Lower lobe of right lung (tissue), 2 donors: ENCODE results near the gene GTPBP6. TPM values are rescaled to one million over a fixed set of nuclear protein-coding genes. Genes with fewer than 3 reads are reported as not detected.
A peak's percentile ranks its signal among the peaks of the same experiment; 100 is the strongest.

Source experiments
- ATAC-seq, 2 donors: fragments of 200-7000 bp; cut with Tn5 transposase; one replicate each; pipeline ENCODE4 v1.9.1; 2020 to 2022; ENCODE audit warnings: mild to moderate bottlenecking in 2 of 2, moderate library complexity in 2 of 2
- DNase-seq: peaks from one replicate; pipeline ENCODE4 v3.0.0-alpha.2; 2020
- H3K27ac ChIP-seq: fragments of 200-600 bp; one replicate; pipeline ENCODE4 v1.8.0; 2022
- H3K27me3 ChIP-seq: fragments of 200-600 bp; one replicate; pipeline ENCODE4 v1.8.0; 2022; ENCODE audit warnings: low read depth
- H3K36me3 ChIP-seq: fragments of 200-600 bp; one replicate; pipeline ENCODE4 v1.8.0; 2022; ENCODE audit warnings: mild to moderate bottlenecking
- H3K4me1 ChIP-seq: fragments of 200-600 bp; one replicate; pipeline ENCODE4 v1.8.0; 2022
- H3K4me3 ChIP-seq: fragments of 200-600 bp; one replicate; pipeline ENCODE4 v1.8.0; 2022; ENCODE audit warnings: mild to moderate bottlenecking
- H3K9me3 ChIP-seq: fragments of 200-600 bp; one replicate; pipeline ENCODE4 v1.8.0; 2022
- intact Hi-C: fragments of 100-400 bp; cut with DNase I; formaldehyde crosslinking; loops from one replicate; pipeline ENCODE4 v1.11.0; 2022
- total RNA-seq: library from RNA; stranded (reverse); fragmentation: NEBNext Ultra II Directional; extraction: Animal tissue kit (Norgen Biotek cat#: 25700); gene quantifications from one replicate; pipeline ENCODE4 v1.2.1, GENCODE V29; 2021
- TF ChIP-seq, protein P1 (sequence below): fragments of 200-600 bp; IDR thresholded peaks from one replicate; pipeline ENCODE4 v1.8.0; 2022; ENCODE audit warnings: antibody characterized with exemption, mild to moderate bottlenecking
- donor health status: DM: no; HTN: yes; CAD: no; lungs with severe emphysema.

Gene GTPBP6
- total RNA-seq, 1 donor from 2014 or later = 47.1 TPM

DNA sequence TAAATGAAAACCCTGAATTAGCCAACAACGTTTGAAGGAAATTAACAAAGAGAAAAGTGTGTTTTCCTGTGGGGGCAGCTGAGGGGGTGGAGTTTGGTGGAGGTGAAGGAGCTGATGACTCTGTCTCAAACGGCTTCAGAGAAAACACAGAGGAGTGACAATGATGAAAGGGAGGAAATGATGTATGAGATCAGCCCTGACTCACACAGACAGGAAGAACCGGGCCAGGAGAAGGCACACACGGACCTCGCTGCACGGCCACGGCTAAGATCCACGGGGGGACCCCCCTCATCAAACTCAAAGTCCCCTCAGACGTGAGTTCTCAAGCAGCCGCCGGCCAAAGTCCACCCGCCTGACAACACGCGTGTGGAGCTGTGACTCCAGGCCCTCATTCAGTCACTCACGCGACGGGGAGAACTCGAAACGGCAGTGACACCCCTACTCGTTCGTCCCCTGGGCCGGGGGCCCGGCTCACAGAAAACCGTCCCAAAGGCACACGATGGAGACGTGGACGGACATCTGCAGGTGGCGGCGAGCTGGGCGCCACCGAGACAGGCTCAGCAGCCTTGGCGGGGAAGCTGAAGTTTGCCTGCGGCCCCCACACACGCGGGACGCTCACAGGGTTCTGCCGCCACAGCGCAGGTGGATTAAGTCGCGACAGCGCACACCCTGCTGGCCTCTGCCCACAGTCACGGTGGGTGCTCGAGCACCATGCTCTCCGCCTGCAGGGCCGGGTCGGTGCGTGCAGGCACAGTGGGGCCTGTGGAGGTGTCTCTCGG lies 39.3 kb upstream of the GTPBP6 start:
- ATAC-seq = no peak
- TF ChIP-seq, protein P1, sequence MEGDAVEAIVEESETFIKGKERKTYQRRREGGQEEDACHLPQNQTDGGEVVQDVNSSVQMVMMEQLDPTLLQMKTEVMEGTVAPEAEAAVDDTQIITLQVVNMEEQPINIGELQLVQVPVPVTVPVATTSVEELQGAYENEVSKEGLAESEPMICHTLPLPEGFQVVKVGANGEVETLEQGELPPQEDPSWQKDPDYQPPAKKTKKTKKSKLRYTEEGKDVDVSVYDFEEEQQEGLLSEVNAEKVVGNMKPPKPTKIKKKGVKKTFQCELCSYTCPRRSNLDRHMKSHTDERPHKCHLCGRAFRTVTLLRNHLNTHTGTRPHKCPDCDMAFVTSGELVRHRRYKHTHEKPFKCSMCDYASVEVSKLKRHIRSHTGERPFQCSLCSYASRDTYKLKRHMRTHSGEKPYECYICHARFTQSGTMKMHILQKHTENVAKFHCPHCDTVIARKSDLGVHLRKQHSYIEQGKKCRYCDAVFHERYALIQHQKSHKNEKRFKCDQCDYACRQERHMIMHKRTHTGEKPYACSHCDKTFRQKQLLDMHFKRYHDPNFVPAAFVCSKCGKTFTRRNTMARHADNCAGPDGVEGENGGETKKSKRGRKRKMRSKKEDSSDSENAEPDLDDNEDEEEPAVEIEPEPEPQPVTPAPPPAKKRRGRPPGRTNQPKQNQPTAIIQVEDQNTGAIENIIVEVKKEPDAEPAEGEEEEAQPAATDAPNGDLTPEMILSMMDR = no peak
- Histone ChIP-seq H3K4me3 (no peak overlapping the region), H3K9me3 (peaks cover 20% of the 10 kb centered on the region), H3K4me1 (no peaks in the 10 kb centered on the region), H3K36me3 (peaks cover 5% of the 10 kb centered on the region), H3K27ac (no peak overlapping the region), H3K27me3 (no peaks in the 10 kb centered on the region)
- intact Hi-C loops = no loop called here
- peak; percentile 47 for DNase-seq

DNA sequence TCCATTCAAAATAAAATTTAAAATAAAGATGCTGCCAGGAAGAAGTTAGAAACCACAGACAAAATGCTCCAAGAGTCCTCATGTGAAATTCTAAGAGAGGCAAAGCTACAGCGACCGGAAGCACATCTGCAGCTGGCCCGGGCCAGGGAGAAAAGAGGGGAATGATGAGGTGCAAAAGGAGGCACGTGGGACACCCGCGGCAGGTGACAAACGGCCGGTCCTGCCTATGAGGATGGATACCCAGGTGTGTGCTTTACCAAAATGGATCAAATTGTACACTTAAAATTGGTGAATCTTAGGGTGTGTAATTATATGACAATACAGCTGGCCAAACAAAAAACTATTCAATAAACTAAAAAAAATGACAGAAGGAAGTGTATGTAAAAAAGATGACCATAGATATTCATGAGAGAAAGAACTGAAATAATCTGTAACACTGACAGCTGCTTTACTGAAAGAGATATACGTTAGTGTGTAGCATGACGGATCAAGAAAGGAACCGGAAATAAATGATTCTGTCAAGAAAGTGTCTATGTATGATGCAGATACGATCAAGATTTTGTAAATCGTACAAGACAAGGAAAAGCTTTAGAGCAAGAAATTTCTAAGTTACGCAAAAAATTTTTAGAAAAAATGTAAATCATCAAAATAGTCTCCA lies 38.6 kb upstream of the GTPBP6 start:
- no peak overlapping the region for H3K4me3 ChIP-seq
- no peak overlapping the region for H3K27ac ChIP-seq
- no peak for ATAC-seq
- intact Hi-C loops = no loop called here
- H3K27me3 ChIP-seq = no peaks in the 10 kb centered on the region
- H3K4me1 ChIP-seq = no peaks in the 10 kb centered on the region
- TF ChIP-seq, protein P1 = no peak
- H3K9me3 ChIP-seq = peaks cover 20% of the 10 kb centered on the region
- DNase-seq = no peak
- peaks cover 5% of the 10 kb centered on the region for H3K36me3 ChIP-seq

DNA sequence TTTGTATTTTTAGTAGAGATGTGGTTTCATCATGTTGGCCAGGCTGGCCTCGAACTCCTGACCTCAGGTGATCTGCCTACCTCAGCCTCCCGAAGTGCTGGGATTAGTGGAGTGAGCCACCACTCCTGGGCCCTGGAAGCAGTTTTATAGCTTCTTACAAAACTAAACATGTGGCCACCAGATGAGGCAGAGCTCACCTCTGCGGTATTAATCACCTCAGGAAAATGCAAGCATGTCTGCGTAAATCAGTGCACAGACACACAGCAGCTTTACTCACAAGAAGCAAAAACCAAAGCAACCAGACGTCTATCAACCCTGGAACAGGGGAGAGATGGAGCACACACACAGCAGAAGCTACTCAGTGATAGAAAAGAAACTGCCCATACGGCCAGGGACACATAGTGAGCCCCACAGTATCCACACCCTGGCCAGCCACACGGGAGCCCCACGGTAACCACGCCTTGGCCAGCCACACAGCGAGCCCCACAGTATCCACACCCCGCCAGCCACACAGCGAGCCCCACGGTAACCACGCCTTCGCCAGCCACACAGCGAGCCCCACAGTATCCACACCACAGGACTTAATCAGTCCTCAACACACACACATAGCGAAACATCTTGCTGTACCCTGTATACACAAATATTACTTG lies 37.9 kb upstream of the GTPBP6 start:
- Histone ChIP-seq H3K4me3 (no peak overlapping the region), H3K9me3 (peaks cover 20% of the 10 kb centered on the region), H3K27ac (no peak overlapping the region), H3K4me1 (no peaks in the 10 kb centered on the region), H3K27me3 (no peaks in the 10 kb centered on the region), H3K36me3 (peaks cover 5% of the 10 kb centered on the region)
- no peak for ATAC-seq
- TF ChIP-seq, protein P1 = no peak
- intact Hi-C loops = no loop called here
- peak; percentile 32 for DNase-seq

DNA sequence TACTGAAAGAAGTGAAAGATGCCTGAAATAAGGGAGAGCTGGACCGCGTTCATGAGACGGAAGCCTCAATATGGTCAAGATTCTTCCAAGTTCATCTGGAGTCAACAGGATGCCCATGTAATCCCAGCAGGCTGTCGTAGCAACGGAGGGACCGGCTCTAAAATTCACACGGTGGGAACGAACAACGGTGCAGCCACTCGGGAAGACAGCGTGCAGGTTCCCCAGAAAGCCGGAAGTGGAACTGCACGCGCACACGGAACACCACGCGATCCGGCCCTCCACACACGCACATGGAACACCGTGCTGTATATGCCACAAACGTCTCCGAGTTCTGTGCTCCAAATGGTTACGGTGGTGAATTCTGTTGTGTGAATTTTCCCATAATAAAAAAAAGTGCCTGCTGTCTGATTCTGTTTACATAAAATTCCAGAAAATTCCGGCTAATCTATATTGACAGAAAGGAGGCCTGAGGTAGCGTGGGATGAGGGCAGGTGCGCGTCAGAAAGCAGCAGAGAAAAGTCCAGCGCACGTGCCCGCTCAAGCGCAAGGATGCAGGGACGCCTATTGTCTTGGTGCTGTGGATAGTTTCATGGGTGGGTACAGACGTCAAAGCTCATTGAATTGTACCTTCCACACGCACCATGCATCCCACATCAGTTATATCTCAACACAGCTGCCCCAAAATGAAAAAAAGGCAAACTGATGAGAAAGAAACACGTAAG lies 36.9 kb upstream of the GTPBP6 start:
- no peak overlapping the region for H3K27ac ChIP-seq
- no peak for DNase-seq
- peaks cover 4% of the 10 kb centered on the region for H3K36me3 ChIP-seq
- H3K4me3 ChIP-seq = no peak overlapping the region
- H3K4me1 ChIP-seq = no peaks in the 10 kb centered on the region
- intact Hi-C loops = no loop called here
- TF ChIP-seq, protein P1 = no peak
- H3K9me3 ChIP-seq = peaks cover 16% of the 10 kb centered on the region
- H3K27me3 ChIP-seq = no peaks in the 10 kb centered on the region
- no peak for ATAC-seq
